ENCODE data around the gene ABHD2.
"Not testable (repeated sequence)": the region's sequence is repeated elsewhere in the genome, so short reads cannot be mapped to it uniquely, and the experiment has no call there.

Gene ABHD2

DNA sequence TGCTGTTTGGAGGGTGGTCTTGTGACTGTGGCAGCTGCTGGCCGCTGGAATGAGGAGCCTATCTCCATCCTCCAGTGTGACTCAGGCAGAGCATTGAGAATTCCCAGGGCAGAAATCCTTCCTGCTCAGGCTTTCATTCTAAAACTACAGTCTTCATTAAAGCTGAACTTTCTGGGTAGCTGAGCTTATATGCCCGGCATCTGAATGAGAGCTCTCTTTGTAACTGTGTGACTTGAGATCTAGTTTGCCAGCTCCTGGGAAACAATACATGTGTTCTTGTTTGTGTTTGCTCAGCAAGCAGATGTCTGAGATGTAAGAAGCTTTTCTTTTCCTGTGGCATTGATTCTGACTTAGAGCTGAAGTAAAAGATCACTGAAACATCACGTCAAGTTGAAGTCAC lies 110.7 kb downstream of the ABHD2 start:
- DNase-seq = no peak

DNA sequence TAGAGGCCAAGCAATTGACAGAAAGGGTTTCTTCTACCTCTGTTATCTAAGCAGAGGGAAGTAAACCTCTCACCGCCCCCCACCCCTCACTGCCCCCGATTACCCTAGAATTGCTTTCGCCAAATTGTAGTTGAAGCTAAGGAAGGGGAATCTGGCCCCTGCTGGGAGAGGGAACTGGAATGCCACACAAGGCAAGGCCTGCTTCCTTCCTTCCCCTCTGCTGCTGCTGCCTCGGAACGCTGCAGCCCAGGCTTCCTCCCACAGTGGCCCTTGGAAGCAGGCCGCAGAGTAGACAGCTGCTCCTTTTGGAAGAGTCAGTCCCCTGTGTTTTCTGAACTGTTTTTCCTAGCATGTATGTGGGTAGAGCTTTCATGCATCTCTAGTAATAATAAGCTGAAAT lies 111.5 kb downstream of the ABHD2 start:
- DNase-seq = no peak

DNA sequence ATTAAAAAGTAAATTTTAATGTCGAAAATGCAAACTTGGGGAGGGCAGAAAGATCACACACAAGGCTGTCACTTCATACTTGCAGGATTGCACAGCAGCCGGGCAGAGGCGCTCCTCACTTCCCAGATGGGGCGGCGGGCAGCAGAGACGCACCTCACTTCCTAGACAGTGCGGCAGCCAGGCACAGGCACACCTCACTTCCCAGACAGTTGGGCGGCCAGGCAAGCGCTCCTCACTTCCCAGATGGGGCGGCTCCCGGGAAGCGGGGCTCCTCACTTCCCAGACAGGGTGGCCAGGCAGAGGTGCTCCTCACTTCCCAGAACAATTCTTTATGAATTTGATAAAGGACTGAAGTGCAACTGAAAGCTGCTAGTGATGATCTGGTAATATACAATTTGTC lies 111.9 kb downstream of the ABHD2 start:
- DNase-seq = no peak

DNA sequence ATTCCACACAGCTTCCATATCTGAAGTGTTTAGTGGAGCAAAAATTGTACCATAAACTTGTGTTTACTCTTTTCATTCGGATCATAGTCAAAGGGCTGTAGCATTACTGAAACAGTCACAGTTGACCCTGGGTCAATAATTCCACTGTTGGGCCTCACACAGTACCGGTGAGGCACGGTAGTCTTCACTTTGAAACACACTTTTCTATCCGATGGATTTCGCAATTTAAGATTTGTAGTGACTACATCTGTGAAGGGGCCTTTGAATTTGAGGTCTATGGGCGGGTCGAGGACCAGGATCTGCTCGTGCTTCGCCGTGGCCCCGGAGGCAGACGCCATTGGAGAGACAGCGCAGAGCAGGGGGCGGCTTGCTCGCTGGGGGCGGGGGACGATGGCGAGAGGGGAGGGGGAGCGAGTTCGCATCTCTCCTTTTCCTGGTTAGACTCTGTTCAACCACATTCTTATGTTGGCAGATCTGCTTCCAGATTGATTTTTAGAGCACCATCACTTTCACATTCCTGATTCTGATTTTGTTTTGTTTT lies 113.3 kb downstream of the ABHD2 start:
- DNase-seq = no peak

DNA sequence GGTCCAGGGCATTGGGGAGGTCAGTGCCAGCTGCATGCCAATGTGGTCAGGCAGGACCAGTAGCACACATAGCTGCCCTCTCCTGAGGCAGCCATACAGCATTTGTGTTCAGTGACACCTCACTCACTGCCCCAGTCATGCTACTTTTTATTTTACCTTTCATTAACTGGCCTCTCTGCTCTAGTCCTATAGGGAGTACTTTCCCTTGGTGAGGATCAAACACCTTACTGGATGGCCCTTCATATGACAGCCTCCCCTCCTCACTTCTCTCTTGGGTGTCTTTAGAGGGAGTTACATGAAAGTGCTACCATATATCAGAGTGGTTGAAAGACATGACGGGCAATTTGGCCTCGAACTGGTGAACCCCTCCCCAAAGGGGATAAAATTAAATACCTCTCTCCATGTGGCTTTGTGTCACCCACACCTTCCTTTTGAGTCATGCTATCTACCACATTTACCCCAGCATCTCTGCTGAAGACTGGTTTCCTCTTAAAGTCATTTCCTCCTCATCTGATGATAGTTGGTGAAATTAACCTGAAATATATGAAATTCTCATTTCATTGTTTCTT lies 115.5 kb downstream of the ABHD2 start:
- DNase-seq = no peak

DNA sequence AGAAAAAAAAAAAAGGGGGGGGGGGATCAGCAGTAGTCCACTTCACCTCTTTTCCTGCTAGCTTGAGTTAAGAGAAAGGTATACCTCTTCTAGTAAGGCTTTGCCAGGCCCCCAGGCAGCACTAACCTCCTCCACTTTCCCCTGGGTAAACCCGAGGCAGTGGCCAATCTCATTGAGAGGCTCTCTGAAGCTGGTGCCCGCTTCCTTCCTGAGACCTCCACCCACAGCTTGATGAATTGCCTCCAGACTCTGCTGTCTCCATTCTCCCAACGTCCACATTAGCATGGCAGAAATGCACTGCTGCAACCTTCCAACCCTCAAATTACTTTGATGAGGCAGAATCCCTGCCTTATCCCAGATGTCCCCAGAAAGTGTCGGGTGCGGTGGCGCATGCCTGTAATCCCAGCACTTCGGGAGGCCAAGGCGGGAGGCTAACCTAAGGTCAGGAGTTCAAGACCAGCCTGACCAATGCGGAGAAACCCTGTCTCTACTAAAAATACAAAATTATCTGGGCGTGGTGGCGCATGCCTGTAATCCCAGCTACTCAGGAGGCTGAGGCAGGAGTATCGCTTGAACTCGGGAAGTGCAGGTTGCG lies 117.8 kb downstream of the ABHD2 start:
- DNase-seq = no peak

DNA sequence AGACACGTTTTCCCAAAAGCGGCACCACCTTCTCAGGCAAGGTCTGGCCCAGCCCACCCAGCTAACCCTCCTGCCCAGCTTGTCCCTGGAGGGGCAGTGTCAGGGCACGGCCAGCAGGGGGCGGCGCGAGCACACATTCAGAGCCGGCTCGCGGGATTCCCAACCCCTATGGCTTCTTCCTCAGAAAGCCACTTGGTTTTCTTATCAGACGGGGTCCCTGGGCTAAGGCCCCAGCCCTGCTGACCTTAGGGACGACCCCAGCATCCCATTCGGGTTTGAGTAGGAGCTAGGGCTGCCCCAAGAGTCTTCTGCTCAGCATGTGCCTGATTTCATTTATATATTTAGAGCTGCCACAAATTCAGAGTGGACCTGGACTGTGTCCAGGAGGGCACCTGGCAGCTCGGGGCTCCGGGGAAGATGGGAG lies 118.7 kb downstream of the ABHD2 start:
- peak; percentile 52 for DNase-seq

DNA sequence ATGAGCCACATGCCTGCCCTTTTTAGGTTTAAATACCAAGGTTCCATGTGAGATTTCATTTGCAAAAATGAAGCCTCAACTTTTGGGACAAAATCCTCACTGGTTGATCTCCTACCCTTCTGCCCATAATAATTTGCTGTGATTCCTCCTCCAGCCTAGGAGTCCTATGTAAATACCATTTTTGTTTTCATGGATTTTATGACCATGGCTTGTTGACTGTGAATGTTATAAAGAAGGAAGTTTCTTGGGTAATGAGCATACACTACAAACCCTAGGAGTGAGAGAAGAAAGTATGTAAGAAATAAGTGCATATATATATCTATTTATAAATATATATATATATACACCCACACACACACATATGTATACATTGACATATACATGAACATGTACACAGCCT lies 120.0 kb downstream of the ABHD2 start:
- DNase-seq = no peak

DNA sequence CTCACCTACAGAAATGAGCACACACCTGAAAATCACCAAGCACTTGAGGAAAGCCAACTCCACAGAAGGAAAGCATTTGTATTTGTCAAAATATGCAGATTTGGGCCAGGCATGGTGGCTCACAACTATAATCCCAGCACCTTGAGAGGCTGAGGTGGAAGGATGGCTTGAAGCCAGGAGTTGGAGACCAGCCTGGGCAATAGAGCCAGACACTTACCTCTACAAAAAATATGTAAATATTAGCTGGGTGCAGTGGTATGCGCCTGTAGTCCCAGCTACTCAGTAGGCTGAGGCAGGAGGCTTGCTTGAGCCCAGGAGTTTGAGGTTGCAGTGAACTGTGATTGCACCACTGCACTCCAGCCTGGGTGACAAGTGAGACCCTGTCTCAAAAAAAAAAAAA lies 120.8 kb downstream of the ABHD2 start:
- no peak for DNase-seq

DNA sequence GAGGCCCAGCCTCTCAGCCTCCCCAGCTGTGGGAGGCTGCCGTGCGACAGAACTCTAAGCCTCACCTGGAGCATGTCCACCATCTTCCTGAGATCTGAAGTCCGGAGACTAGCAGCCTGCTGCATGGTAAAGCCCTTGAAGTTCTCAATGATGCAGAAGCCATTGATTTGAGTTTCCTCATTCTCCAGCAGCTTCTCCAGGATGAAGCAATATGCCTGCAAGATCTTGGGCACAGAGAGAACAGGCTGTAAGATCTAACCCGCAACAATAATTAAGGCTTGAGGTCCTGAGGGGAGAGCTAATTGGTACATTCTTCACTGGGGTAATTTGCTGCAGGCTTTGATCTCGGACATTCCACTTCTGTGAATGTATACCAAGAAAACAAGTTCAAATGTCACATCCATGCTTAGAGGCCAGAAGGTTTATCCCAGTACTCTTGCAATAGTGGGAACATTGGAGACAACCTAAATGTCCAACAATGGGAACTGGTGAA lies 123.5 kb downstream of the ABHD2 start:
- no peak for DNase-seq

DNA sequence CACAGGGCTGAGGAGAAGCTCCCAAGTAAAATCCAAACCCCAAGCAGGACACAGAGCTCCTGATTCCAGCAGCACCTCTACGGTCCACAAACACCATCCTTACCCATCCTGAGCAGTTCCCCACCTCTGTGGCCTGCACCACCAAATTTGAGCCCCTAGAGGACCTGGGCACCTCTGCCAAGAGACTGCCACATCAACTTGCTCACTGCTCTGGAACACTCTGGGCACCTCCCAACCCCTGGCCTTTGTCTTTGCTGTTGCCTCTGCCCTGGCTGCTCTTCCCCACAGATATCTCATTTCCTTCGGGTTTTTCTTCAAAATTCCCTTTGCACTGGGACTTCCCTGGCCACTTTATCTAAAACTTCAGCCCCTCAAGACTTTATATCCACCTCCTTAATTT lies 127.4 kb downstream of the ABHD2 start:
- DNase-seq = no peak

DNA sequence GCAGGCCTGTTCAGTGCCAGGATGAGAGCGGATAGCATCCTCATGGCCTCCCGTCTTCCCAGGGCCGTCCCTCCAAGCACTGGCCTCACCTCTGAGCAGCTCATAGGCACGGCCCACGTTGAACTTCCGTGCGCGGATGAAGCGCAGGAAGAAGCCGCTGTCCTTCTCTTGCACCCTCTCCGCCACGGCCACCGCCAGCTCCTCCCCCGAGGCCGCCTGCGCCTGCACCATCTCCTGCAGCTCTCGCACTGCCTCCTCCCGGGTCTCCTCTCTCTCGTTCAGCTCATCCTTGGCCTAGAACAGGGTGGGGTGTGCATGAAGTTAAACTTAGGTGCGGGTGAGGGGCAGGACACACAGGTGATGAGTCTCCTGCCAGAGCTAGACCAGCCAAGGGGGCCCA lies 128.8 kb downstream of the ABHD2 start:
- DNase-seq = no peak

DNA sequence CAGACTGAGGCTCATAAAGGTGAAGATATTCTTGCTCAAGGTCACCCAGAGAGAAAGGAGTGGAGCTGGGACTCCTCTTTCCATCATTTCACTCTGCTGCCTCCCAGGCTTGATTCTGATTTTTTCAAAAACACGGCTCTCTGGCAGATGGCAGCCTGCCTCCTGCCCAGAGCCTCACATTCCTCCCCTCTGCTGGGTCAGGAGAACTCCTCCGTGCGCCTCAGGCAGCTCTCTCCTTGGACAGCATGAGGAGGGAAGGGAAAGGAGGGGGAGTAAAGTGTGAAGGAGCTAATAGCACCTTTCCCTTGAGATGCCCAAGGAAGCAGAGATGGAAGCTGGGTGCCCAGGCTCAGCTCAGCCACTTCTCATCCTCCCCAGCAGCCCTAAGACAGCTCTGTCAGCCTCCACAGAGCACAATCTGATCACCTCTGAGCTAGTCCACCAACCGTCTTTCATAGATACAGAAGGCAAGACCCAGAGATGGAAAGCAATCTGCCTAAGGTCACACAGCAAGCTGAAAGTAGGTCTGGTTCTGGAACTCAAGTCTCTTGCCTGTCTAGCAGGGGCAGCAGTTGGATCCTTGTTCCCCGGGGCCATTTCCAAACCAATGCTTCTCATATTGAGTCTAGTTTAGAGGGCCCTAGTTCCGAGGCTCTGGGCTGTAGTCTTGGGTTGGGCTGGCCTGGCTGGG lies 129.6 kb downstream of the ABHD2 start:
- DNase-seq = no peak

DNA sequence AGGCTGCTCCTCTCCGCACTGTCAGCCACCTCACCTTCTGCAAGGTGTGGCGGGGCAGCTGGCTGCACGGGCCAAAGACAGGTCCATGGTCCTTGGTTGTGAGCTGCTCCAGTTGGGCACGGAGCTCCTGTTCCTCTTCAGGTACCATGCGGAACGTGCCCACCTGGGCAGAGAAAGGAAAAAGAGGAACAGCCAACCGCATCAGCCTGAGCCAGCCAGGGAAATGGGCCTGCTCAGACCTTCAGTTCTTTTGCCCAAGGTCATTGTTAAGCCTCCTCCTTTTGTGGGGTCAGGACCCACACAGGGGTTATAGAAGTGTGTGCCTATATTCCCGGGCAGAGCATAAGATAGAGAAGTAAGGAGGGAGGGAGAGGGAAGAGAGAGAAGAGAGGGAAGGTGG lies 130.3 kb downstream of the ABHD2 start:
- DNase-seq = no peak

DNA sequence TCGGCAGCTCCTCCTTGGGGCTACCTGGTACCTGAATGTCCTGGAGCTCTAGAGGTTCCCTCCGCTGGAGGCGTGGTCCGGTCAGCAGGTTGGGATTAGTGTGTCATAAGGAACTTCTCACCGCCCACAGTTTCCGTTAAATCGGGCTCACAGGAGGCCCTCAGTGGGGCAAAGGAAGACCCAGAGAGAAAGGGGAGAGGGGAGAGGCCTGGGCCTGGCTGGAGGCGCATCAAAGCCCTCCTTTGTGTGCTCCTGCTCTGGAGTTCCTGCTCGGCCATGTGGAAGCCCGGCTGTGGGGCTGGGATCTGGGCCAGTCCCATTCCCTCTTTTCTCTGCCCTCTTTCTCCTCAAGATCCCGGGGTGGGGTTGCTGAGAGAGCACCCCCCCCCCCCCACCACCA lies 133.3 kb downstream of the ABHD2 start, which contains the start of gene RLBP1:
Gene RLBP1 (minus strand): TSS at position 37 of the 400 bp plus-strand sequence. CDS start 2,604 bp downstream, outside the sequence.
- no peak for DNase-seq

DNA sequence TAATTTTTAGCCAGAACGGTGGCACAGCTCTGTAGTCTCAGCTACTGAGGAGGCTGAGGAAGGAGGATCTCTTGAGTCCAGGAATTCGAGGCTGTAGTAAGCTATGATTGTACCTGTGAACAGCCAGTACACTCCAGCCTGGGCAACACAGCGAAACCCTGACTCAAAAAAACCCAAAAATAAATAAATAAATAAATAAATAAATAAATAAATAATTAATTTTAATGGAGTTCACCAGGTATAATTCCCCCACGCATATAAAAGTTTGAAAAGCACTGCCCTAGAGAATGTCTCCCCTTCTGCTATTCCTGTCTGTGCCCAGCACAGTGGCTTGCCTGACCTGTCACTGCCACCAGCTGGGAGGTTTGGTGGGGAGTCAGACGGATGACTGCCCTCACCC lies 137.3 kb downstream of the ABHD2 start:
- DNase-seq = no peak

DNA sequence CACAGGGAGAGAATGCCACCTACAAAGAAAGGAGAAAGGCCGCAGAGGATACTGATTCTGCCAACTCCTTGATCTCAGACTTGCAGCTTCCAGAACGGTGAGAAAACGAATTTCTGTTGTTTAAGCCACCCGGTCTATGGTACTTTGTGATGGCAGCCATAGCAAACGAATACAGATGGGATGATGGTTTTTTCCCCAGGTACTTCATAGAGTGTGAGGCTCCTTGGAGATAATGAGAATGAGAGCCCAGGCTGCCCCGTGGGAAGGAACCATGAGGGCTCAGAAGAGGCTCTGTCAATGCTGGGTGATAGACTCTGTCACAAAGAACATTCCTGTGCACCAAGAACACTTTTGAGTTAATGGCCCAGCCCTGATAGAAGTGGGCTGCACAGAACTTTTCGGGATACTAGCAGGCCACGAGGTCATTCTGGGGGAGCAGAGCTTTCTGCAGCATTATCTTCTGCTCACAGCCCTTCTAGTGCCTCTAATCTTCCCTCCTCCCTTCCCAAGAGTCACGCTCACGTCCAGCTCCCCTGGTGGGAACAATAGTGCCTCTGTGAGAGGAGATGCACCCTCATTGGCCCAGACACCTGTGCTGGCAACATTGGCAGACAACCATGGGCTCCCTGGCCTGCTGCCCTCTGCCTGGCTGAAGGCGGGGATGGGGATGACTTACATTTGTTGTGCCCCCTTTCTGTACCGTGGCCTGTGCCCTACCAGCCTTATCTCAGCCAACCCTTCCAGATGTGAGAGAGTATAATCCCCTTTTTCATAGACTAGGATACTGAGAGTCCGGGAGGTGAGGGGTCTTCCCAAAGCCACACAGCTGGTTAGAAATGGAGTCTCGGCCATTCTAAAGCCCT lies 138.3 kb downstream of the ABHD2 start:
- DNase-seq = no peak

DNA sequence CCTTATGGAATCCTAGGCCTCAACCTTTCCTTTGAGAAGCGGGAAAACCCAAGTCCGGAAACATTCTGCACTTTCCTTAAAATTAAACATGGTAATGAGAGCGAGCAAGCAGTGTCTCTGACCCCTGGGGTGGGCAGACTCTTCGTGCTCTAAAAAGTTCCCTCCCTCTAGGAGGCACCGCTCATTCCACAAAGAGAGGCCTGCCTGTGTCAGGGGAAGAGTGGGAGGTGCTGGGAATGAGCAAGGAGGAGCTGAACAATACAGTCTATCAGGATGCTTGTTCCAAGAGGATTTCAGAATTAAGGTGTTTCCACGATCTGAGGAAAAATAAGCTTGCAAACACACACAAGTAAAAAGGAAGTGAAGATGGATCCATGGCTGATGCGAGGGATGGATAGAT lies 139.2 kb downstream of the ABHD2 start:
- DNase-seq = no peak

DNA sequence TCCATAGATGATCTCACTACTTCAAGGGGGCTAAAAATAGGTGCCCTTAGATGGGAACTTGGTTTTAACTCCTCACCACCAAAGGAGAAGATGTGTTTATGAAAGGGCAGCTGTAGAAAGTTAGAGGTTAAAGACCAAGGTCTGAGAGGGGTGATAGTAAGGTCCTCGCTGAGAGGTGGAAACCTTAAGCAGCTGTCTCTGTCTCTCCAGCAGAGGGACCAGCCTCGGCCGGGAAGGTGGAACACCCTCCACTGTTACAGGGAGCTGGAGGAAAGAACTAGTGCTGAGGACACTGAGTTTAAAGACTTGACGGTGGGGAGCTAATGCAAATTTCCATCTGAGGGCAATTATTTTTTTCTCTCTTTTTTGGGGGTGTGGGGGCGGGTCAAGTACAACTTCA lies 142.0 kb downstream of the ABHD2 start:
- no peak for DNase-seq

DNA sequence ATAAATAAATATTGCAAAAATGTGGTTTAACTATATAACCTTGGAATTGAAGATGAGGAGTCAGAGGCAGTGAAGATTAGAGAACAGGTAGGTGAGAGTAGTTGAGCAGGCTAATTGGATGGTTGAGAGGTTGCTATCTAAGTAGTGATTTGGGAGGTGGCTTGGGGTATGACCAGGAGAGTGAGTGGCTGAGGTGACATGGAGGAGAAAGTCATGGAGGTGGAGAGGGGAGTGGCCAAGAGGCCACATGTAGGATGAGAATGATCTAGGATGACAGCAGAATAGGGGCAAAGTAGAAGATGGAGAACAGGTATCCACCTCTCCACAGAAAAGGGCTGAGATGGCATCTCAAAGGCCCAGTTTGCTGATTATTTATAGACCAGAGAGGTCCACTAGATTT lies 143.6 kb downstream of the ABHD2 start:
- DNase-seq = no peak

DNA sequence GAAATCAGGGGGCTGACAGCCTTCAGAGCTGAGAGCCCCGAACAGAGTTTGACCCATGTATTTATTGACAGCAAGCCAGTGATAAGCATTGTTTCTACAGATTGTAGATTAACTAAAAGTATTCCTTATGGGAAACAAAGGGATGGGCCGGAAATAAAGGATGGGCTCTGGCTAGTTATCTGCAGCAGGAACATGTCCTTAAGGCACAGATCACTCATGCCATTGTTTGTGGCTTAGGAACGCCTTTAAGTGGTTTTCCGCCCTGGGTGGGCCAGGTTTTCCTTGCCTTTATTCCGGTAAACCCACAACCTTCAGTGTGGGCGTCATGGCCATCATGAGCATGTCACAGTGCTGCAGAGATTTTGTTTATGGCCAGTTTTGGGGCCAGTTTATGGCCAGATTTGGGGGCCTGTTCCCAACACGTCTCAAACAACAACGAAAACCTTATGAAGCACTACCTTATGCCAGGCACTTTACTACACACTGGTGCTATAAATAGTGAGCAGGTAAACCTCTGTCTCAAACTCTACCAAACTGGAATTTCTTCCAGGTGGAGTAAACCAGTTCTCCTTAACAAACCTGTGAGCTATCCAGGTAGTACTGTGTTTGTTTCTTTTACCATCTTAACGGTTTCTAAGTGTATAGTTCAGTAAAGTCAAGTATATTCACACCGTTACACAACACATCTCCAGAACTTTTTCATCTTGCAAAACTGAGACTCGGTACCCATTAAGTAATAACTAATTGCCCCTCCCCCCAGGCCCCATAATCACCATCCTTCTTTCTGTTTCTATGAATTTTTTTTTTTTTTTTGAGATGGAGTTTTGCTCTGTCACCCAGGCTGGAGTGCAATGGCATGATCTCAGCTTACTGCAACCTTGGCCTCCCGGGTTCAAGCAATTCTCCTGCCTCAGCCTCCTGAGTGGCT lies 151.9 kb downstream of the ABHD2 start:
- not testable (repeated sequence) for DNase-seq

Data from NCI-H1436 (cell line).